Pancreas (tissue), 10 donors: ENCODE data around the gene FMN2. TPM values are rescaled to one million over a fixed set of nuclear protein-coding genes. Genes with fewer than 3 reads are reported as not detected.

Source experiments
- ATAC-seq, 4 donors: fragments of 200-7000 bp; cut with Tn5 transposase; one replicate each; pipeline versions ENCODE4 v1.8.0 to v1.9.1; 2020; ENCODE audit warnings: mild to moderate bottlenecking in 4 of 4, moderate library complexity in 4 of 4
- DNase-seq, 6 donors: peaks; one replicate each; pipeline ENCODE4 v3.0.0-alpha.2; 2020
- FAIRE-seq: peaks from 2 replicates; lab custom pipeline; 2012; peaks lifted over from hg19 to GRCh38; lab: Jason Lieb, UNC
- H3K27ac ChIP-seq, 4 donors: fragments of 200-600 bp; sonication (generic); 1 replicate in 3 of 4; 2 replicates in 1 of 4; pipeline versions ENCODE4 v1.5.0 to v1.8.0; 2020
- H3K27me3 ChIP-seq, 4 donors: fragments of 200-600 bp; one replicate each; pipeline ENCODE4 v1.8.0; 2021
- H3K36me3 ChIP-seq, 3 donors: fragments of 200-600 bp; sonication (generic) in 1 of 3; one replicate each; pipeline versions ENCODE4 v1.5.0 to v1.8.0; 2020 to 2021
- H3K4me1 ChIP-seq, 3 donors: fragments of 200-600 bp; one replicate each; pipeline ENCODE4 v1.8.0; 2021
- H3K4me3 ChIP-seq, 4 donors: fragments of 200-600 bp; sonication (generic) in 2 of 4; one replicate each; pipeline versions ENCODE4 v1.5.0 to v1.8.0; 2020 to 2021
- H3K9me3 ChIP-seq, 4 donors: fragments of 200-600 bp; one replicate each; pipeline ENCODE4 v1.8.0; 2021
- WGBS, 2 donors: extraction: QIAGEN DNeasy Blood & Tissue Kit; methylation state at CpG; one replicate each; pipeline ENCODE4 v1.1.7; 2013; 5-methylcytosine and 5-hydroxymethylcytosine counted together
- intact Hi-C, 3 donors: fragments of 100-400 bp; cut with DNase I; formaldehyde crosslinking; loops; one replicate each; pipeline versions ENCODE4 v1.11.1 to v1.14.2; 2022
- polyA plus RNA-seq, 2 donors: library from polyadenylated mRNA; stranded (reverse); fragments of 200-250 nt; gene quantifications; one replicate each; pipeline ENCODE4 v1.2.3, GENCODE V29; 2013
- total RNA-seq, 6 donors: library from RNA; stranded (reverse); fragmentation: NEBNext Ultra II Directional in 4 of 6; extraction: Animal tissue kit (Norgen Biotek cat#: 25700) in 4 of 6; gene quantifications; one replicate each; pipeline versions ENCODE4 v1.2.1 to v1.2.4, GENCODE V29; 2021 to 2023
- TF ChIP-seq, protein P1 (sequence below), 4 donors: fragments of 200-600 bp; sonication (generic) in 3 of 4; IDR thresholded peaks; one replicate each; pipeline versions ENCODE4 v1.5.0 to v1.8.0; 2021; ENCODE audit warnings: antibody characterized with exemption in 4 of 4
- donor health status: healthy with polysubstance abuse.
- donor health status: DM: no; HTN: no; CAD: no; lungs with moderate emphysema.
- donor health status: DM: no; HTN: no; CAD: no.
- donor health status: control.
- donor health status: control.
- donor health status: Bipolar disorder and iron deficiency.
- donor health status: DM: yes; HTN: yes; CAD: no.
- donor health status: DM: no; HTN: no; CAD: no.
- donor health status: DM: no; HTN: no; CAD: no.
- donor health status: DM: yes; HTN: yes; CAD: no.

FMN2 gene
- total and polyA plus RNA-seq, 8 donors = 0.56 to 8.2 (median 2.0) TPM

GRCh38 chr1:240285540-240285939 lies 193.9 kb downstream of the FMN2 start:
- TF ChIP-seq, protein P1, sequence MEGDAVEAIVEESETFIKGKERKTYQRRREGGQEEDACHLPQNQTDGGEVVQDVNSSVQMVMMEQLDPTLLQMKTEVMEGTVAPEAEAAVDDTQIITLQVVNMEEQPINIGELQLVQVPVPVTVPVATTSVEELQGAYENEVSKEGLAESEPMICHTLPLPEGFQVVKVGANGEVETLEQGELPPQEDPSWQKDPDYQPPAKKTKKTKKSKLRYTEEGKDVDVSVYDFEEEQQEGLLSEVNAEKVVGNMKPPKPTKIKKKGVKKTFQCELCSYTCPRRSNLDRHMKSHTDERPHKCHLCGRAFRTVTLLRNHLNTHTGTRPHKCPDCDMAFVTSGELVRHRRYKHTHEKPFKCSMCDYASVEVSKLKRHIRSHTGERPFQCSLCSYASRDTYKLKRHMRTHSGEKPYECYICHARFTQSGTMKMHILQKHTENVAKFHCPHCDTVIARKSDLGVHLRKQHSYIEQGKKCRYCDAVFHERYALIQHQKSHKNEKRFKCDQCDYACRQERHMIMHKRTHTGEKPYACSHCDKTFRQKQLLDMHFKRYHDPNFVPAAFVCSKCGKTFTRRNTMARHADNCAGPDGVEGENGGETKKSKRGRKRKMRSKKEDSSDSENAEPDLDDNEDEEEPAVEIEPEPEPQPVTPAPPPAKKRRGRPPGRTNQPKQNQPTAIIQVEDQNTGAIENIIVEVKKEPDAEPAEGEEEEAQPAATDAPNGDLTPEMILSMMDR (IDR thresholded peaks at IDR 0.05) = no peak
- FAIRE-seq (no peak), DNase-seq (no peak), ATAC-seq (no peak)
- WGBS, 2 donors = 76 to 85% methylated on average over 4 of the region's 4 CpGs
- no peaks in the 10 kb centered on the region for H3K27me3 ChIP-seq
- H3K4me3 ChIP-seq = no peak overlapping the region
- no peaks in the 10 kb centered on the region for H3K9me3 ChIP-seq
- intact Hi-C loops = no loop called here
- H3K4me1 ChIP-seq = no peaks in the 10 kb centered on the region
- H3K36me3 ChIP-seq = no peaks in the 10 kb centered on the region
- H3K27ac ChIP-seq = no peak overlapping the region

DNA sequence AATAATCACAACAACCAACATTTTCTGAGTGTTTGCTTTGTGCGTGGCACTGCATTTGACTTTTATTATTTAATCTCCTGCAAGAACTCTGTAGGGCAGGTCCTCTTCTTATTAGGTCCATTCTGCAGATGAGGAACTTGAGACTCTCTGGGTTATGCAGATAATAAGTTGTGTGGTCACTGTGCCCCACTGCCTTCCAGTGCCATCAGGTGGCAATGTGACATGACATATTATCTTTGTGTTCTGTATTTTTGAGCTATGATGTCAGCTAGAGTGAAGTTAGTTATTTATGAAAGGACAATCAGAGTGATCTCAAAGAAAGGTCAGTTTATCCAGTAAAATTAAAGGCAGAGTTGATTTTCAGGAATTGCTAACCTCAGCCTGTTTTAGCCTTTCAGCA lies 196.0 kb downstream of the FMN2 start:
- Histone ChIP-seq H3K27me3 (no peaks in the 10 kb centered on the region), H3K4me3 (no peak overlapping the region), H3K27ac (no peak overlapping the region), H3K4me1 (no peaks in the 10 kb centered on the region), H3K9me3 (no peaks in the 10 kb centered on the region), H3K36me3 (no peaks in the 10 kb centered on the region)
- ATAC-seq (no peak), DNase-seq (no peak), FAIRE-seq (no peak)
- intact Hi-C loops = no loop called here
- TF ChIP-seq, protein P1 (IDR thresholded peaks at IDR 0.05) = no peak
- WGBS, 2 donors = 74 to 81% methylated on average over 1 of the region's 1 CpG

DNA sequence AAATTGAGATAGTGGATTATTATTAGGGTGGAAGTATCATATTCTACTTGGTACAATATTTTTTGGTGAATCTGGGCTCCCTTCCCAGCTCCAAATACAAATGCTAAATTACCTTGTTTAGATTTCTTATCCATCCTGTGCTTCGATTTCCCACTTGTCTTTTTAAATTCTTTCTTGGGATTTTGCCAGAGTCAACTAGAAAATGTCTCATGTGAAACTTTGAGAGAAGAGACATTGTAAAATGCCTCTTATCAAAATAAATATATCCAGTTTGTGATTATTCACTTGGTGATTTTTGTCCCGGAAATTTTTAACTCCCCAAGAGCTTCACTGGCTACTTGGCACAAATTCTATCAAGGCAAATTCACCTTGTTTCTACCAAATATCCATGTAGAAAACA lies 202.0 kb downstream of the FMN2 start:
- H3K27me3 ChIP-seq = no peaks in the 10 kb centered on the region
- H3K36me3 ChIP-seq = no peaks in the 10 kb centered on the region
- H3K4me3 ChIP-seq = no peak overlapping the region
- peaks cover 0 to 3% (median 0%) of the 10 kb centered on the region in 3 donors for H3K4me1 ChIP-seq
- no peak for DNase-seq
- no peak for ATAC-seq
- no peaks in the 10 kb centered on the region for H3K9me3 ChIP-seq
- intact Hi-C loops = no loop called here
- no peak for FAIRE-seq
- H3K27ac ChIP-seq = no peak overlapping the region
- WGBS, 2 donors = 5 to 12% methylated on average over 2 of the region's 2 CpGs
- TF ChIP-seq, protein P1 (IDR thresholded peaks at IDR 0.05) = no peak

DNA sequence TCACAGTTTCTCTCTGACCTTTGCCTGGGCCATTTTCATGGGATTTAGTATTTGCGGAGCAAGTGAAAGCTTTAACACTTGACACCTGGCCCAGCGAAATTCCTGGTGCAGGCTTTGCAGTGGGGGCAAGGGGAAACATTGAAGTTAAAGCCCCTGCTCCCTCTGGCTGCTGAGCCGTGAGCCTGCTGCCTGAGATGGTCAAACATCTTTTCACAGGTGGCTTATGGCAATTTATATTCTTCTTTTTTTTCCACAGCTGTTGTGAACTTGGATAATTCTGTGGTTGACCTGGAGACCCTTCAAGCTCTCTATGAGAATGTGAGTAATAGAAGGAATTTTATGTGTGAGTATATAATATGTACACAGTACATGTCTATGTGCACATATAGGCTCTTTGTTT lies 202.9 kb downstream of the FMN2 start:
- TF ChIP-seq, protein P1 (IDR thresholded peaks at IDR 0.05) = no peak
- FAIRE-seq (no peak), DNase-seq (no peak), ATAC-seq (no peak)
- no peaks in the 10 kb centered on the region for H3K36me3 ChIP-seq
- H3K4me1 ChIP-seq = peaks cover 0 to 3% (median 0%) of the 10 kb centered on the region in 3 donors
- intact Hi-C loops = no loop called here
- H3K27ac ChIP-seq = no peak overlapping the region
- WGBS, 2 donors = 16 to 17% methylated on average over 3 of the region's 3 CpGs
- no peak overlapping the region for H3K4me3 ChIP-seq
- H3K9me3 ChIP-seq = no peaks in the 10 kb centered on the region
- no peaks in the 10 kb centered on the region for H3K27me3 ChIP-seq

- intact Hi-C loops = no loop called here
Observed at GRCh38 chr1:240295811-240296210, 204.1 kb downstream of the FMN2 start.

More at GRCh38 chr1:240295811-240296210, 204.1 kb downstream of the FMN2 start:
- Histone ChIP-seq H3K36me3 (no peaks in the 10 kb centered on the region), H3K27me3 (no peaks in the 10 kb centered on the region), H3K4me3 (no peak overlapping the region), H3K27ac (no peak overlapping the region), H3K4me1 (peaks cover 0 to 3% (median 0%) of the 10 kb centered on the region in 3 donors), H3K9me3 (no peaks in the 10 kb centered on the region)
- WGBS, 2 donors = 80 to 92% methylated on average over 2 of the region's 2 CpGs
- TF ChIP-seq, protein P1 (IDR thresholded peaks at IDR 0.05) = no peak
- DNase-seq = no peak
- no peak for FAIRE-seq
- no peak for ATAC-seq
